Neural cell (in vitro differentiated cells): Measurements from ENCODE around the gene DNAI1. TPM values are rescaled to one million over a fixed set of nuclear protein-coding genes. Genes with fewer than 3 reads are reported as not detected.

Experiments
- H2AFZ ChIP-seq: fragments of 200-600, 300-800 bp; sonication (generic), shearing (Covaris generic); 2 replicates; pipeline ENCODE4 v1.6.0; 2014; ENCODE audit warnings: low read depth, mild to moderate bottlenecking, antibody characterized with exemption, low read length, moderate library complexity
- H3F3A ChIP-seq: fragments of 200-600 bp; shearing (Covaris generic); 2 replicates; pipeline ENCODE4 v1.6.1; 2016; ENCODE audit warnings: mild to moderate bottlenecking, moderate library complexity, mixed read lengths, antibody characterized with exemption, low read length; ENCODE audit not compliant: insufficient read depth, poor library complexity, severe bottlenecking
- H3K27ac ChIP-seq: fragments of 200-600, 300-800 bp; sonication (generic), shearing (Covaris generic); 2 replicates; pipeline ENCODE4 v1.5.1; 2014; ENCODE audit warnings: mild to moderate bottlenecking, low read length, moderate library complexity
- H3K27me3 ChIP-seq: fragments of 300-800, 200-600 bp; sonication (generic), shearing (Covaris generic); 2 replicates; pipeline ENCODE4 v1.6.0; 2014; ENCODE audit warnings: mild to moderate bottlenecking, low read depth, low read length, moderate library complexity; ENCODE audit not compliant: insufficient read depth
- H3K36me3 ChIP-seq: fragments of 300-800, 200-600 bp; sonication (generic), shearing (Covaris generic); 2 replicates; pipeline ENCODE4 v1.5.1; 2014; ENCODE audit warnings: mild to moderate bottlenecking, antibody characterized with exemption, low read length, moderate library complexity; ENCODE audit not compliant: insufficient read depth
- H3K4me2 ChIP-seq: fragments of 300-800, 200-600 bp; sonication (generic), shearing (Covaris generic); 2 replicates; pipeline ENCODE4 v1.6.0; 2014; ENCODE audit warnings: mild to moderate bottlenecking, low read length
- H3K4me3 ChIP-seq: fragments of 300-800, 200-600 bp; sonication (generic), shearing (Covaris generic); 2 replicates; pipeline ENCODE4 v1.5.1; 2014; ENCODE audit warnings: mild to moderate bottlenecking, low read length, moderate library complexity
- H3K79me2 ChIP-seq: fragments of 200-600 bp; shearing (Covaris generic); replicated peaks from 2 replicates; pipeline ENCODE4 v1.6.0; 2014; ENCODE audit warnings: mild to moderate bottlenecking, low read length, moderate library complexity; ENCODE audit not compliant: insufficient read depth
- H3K9ac ChIP-seq: fragments of 300-800, 200-600 bp; sonication (generic), shearing (Covaris generic); 2 replicates; pipeline ENCODE4 v1.6.1; 2016; ENCODE audit warnings: mild to moderate bottlenecking, low read length, mixed read lengths
- H3K9me2 ChIP-seq: fragments of 200-600 bp; shearing (Covaris generic); 2 replicates; pipeline ENCODE4 v1.6.1; 2016; ENCODE audit warnings: mild to moderate bottlenecking, low read length, mixed read lengths; ENCODE audit not compliant: insufficient read depth
- H3K9me3 ChIP-seq: fragments of 200-600, 300-800 bp; sonication (generic), shearing (Covaris generic); 2 replicates; pipeline ENCODE4 v1.6.1; 2016; ENCODE audit warnings: mild to moderate bottlenecking, mixed run types, low read length, moderate library complexity, mixed read lengths
- H4K20me1 ChIP-seq: fragments of 200-600 bp; shearing (Covaris generic); 2 replicates; pipeline ENCODE4 v1.6.1; 2016; ENCODE audit warnings: mild to moderate bottlenecking, mixed run types; ENCODE audit not compliant: insufficient read depth
- EP300 ChIP-seq: fragments of 450-650 bp; conservative IDR thresholded peaks from 2 replicates; pipeline ENCODE4 v1.6.1; 2014; ENCODE audit warnings: antibody characterized with exemption, mild to moderate bottlenecking, moderate library complexity; ENCODE audit not compliant: poor library complexity, severe bottlenecking
- EZH2 ChIP-seq: fragments of 200-600, 300-800 bp; shearing (Covaris generic), sonication (generic); IDR thresholded peaks from 2 replicates; pipeline ENCODE4 v1.6.1; 2014; ENCODE audit warnings: antibody characterized with exemption, low read length, borderline replicate concordance, mild to moderate bottlenecking; ENCODE audit not compliant: insufficient read depth, poor library complexity, severe bottlenecking
- MXI1 ChIP-seq: fragments of 450-650 bp; conservative IDR thresholded peaks from 2 replicates; pipeline ENCODE4 v1.6.1; 2014; ENCODE audit warnings: antibody characterized with exemption, mild to moderate bottlenecking; ENCODE audit not compliant: poor library complexity, severe bottlenecking
- POLR2AphosphoS5 ChIP-seq: IDR thresholded peaks from 2 replicates; pipeline ENCODE4 v1.6.1; 2012
- RAD21 ChIP-seq: fragments of 450-650 bp; conservative IDR thresholded peaks from 2 replicates; pipeline ENCODE4 v1.6.1; 2014; ENCODE audit warnings: antibody characterized with exemption, mild to moderate bottlenecking, moderate library complexity
- SMC3 ChIP-seq: fragments of 450-650 bp; conservative IDR thresholded peaks from 2 replicates; pipeline ENCODE4 v1.6.1; 2014; ENCODE audit warnings: antibody characterized with exemption, mild to moderate bottlenecking, moderate library complexity; ENCODE audit not compliant: poor library complexity
- TAF1 ChIP-seq: IDR thresholded peaks from 2 replicates; pipeline ENCODE4 v1.6.1; 2012; ENCODE audit warnings: low read depth
- polyA minus RNA-seq: library from RNA; depleted of rRNA, polyadenylated mRNA; stranded (reverse); fragments of >200 nt; gene quantifications from 2 replicates; pipeline ENCODE4 v1.2.3, GENCODE V29; 2014
- polyA plus RNA-seq: library from polyadenylated mRNA; depleted of rRNA; stranded (reverse); fragments of >200 nt; gene quantifications from 2 replicates; pipeline ENCODE4 v1.2.3, GENCODE V29; 2014
- TF ChIP-seq, protein P1 (sequence below): IDR thresholded peaks from 2 replicates; pipeline ENCODE4 v1.6.1; 2012; ENCODE audit warnings: borderline replicate concordance
- TF ChIP-seq, protein P2 (sequence below): fragments of 450-650 bp; IDR thresholded peaks from 2 replicates; pipeline ENCODE4 v1.5.1; 2014; ENCODE audit warnings: antibody characterized with exemption, mild to moderate bottlenecking, moderate library complexity; ENCODE audit not compliant: poor library complexity, severe bottlenecking

The DNAI1 gene
- polyA plus RNA-seq (0.99 and 1.6 TPM in 2 replicates), polyA minus RNA-seq (1.5 and 1.7 TPM in 2 replicates)

DNA sequence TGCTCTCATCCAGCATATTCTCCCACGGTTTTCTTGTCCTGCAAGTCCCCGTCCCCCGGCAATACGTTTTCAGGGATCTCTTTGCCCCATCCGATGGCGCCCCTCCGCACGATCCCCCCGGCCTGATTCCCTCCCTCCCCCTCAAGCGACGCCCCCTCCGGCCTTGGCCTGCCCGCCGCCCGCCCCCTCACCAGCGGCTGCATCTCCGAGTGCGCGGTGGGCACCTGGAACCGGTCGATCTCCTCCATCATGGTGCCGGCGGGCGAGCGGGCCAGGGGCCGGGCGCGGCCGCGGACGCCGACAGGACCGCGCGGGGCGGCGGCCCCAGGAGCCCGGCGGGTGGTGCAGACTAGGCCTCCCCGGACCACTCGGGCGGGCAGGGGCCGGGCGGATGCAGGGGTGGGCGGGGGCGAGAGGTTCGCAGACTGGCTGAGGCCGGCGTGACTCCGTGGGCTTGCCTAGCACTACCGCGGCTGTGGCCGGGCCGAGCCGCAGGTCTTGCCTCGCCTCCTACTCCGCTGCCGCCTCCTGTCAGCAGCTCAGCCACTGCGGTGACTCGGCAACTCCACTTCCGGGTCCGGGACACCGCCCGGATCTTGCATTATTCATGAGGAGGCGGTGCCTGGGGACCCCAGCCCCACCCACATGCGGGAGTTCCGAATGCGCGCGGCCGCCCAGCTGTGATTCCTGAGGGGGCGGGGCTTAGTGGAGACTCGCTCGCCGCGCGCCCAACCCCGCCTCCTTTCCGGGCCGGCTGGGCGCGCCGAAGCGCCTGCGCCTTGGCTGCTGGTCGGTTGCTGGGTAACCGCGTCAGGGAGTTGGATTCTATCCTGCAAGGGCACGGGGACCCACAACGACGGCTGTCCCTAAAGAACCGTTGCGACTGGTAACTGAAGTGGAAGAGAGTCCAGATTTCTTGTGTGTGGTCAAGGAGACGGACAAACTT, at the start of gene DNAI1, which contains the start of gene FAM219A:
Gene DNAI1 (plus strand): TSS at position 793 of the 946 bp plus-strand sequence. CDS start 201 bp downstream, outside the sequence.
Gene FAM219A (minus strand): TSS at position 558 of the 946 bp plus-strand sequence. CDS start 307 bp downstream, at position 251.
- no peaks in the 10 kb centered on the region for H4K20me1 ChIP-seq
- H3F3A ChIP-seq = no peaks in the 10 kb centered on the region
- peak within 1 kb of the TSS; percentile 97 for H3K4me2 ChIP-seq
- no peaks in the 10 kb centered on the region for H3K27me3 ChIP-seq
- peak within 1 kb of the TSS; percentile 17 for H2AFZ ChIP-seq
- TF ChIP-seq, protein P1, sequence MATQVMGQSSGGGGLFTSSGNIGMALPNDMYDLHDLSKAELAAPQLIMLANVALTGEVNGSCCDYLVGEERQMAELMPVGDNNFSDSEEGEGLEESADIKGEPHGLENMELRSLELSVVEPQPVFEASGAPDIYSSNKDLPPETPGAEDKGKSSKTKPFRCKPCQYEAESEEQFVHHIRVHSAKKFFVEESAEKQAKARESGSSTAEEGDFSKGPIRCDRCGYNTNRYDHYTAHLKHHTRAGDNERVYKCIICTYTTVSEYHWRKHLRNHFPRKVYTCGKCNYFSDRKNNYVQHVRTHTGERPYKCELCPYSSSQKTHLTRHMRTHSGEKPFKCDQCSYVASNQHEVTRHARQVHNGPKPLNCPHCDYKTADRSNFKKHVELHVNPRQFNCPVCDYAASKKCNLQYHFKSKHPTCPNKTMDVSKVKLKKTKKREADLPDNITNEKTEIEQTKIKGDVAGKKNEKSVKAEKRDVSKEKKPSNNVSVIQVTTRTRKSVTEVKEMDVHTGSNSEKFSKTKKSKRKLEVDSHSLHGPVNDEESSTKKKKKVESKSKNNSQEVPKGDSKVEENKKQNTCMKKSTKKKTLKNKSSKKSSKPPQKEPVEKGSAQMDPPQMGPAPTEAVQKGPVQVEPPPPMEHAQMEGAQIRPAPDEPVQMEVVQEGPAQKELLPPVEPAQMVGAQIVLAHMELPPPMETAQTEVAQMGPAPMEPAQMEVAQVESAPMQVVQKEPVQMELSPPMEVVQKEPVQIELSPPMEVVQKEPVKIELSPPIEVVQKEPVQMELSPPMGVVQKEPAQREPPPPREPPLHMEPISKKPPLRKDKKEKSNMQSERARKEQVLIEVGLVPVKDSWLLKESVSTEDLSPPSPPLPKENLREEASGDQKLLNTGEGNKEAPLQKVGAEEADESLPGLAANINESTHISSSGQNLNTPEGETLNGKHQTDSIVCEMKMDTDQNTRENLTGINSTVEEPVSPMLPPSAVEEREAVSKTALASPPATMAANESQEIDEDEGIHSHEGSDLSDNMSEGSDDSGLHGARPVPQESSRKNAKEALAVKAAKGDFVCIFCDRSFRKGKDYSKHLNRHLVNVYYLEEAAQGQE = peak; percentile 61
- TF ChIP-seq POLR2AphosphoS5 (peak; percentile 99), MXI1 (peak; percentile 84), RAD21 (peak; percentile 31), EP300 (no peak), TAF1 (peak; percentile 88), EZH2 (no peak)
- TF ChIP-seq, protein P2, sequence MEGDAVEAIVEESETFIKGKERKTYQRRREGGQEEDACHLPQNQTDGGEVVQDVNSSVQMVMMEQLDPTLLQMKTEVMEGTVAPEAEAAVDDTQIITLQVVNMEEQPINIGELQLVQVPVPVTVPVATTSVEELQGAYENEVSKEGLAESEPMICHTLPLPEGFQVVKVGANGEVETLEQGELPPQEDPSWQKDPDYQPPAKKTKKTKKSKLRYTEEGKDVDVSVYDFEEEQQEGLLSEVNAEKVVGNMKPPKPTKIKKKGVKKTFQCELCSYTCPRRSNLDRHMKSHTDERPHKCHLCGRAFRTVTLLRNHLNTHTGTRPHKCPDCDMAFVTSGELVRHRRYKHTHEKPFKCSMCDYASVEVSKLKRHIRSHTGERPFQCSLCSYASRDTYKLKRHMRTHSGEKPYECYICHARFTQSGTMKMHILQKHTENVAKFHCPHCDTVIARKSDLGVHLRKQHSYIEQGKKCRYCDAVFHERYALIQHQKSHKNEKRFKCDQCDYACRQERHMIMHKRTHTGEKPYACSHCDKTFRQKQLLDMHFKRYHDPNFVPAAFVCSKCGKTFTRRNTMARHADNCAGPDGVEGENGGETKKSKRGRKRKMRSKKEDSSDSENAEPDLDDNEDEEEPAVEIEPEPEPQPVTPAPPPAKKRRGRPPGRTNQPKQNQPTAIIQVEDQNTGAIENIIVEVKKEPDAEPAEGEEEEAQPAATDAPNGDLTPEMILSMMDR = no peak
- peaks cover 38% of the 10 kb centered on the region for H3K79me2 ChIP-seq
- H3K27ac ChIP-seq = peak within 1 kb of the TSS; percentile 93
- H3K9me2 ChIP-seq = no peaks in the 10 kb centered on the region
- peak within 1 kb of the TSS; percentile 96 for H3K9ac ChIP-seq
- no peaks in the 10 kb centered on the region for H3K9me3 ChIP-seq
- no peaks in the 10 kb centered on the region for H3K36me3 ChIP-seq
- peak within 1 kb of the TSS; percentile 92 for H3K4me3 ChIP-seq

DNA sequence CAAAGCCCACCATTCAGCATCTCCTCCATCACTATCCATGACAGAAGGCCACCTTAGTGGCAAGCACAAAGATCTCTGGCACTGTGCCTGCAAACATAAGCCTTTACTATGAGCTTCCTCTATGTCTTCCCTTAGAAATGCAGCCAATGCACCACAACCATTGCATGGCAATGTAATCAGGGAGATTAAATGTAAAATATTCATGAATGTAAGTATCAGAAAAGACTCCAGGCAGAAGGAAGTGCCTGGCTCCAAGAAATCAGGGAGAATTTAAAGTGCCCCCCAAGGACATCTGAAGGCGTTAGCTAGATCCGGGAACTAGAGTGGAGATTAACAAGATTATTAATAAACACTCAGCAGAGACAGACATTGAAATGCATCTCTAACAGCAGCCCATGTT, 49.5 kb upstream of the DNAI1 start:
- no peaks in the 10 kb centered on the region for H4K20me1 ChIP-seq
- no peaks in the 10 kb centered on the region for H3K27me3 ChIP-seq
- H3K79me2 ChIP-seq = no peaks in the 10 kb centered on the region
- no peak overlapping the region for H3K27ac ChIP-seq
- no peak overlapping the region for H3K4me3 ChIP-seq
- no peak overlapping the region for H3K9ac ChIP-seq
- H3F3A ChIP-seq = no peaks in the 10 kb centered on the region
- H3K9me3 ChIP-seq = no peaks in the 10 kb centered on the region
- no peak overlapping the region for H2AFZ ChIP-seq
- TF ChIP-seq, protein P2 = no peak
- TF ChIP-seq POLR2AphosphoS5 (no peak), RAD21 (no peak), SMC3 (no peak), MXI1 (no peak), TAF1 (no peak)
- TF ChIP-seq, protein P1 = no peak
- H3K4me2 ChIP-seq = no peak overlapping the region
- H3K9me2 ChIP-seq = no peaks in the 10 kb centered on the region
- no peaks in the 10 kb centered on the region for H3K36me3 ChIP-seq
